NCI-H146 treated with DMSO at 0.1 percent for 48 hours (cell line): Measurements from ENCODE around the gene TMEM53.
"Not testable (repeated sequence)": the region's sequence is repeated elsewhere in the genome, so short reads cannot be mapped to it uniquely, and the experiment has no call there.

Experiments
- DNase-seq: peaks from one replicate; lab custom pipeline; 2025; ENCODE audit not compliant: unreplicated experiment; lab: John Stamatoyannopoulos, UW

The TMEM53 gene

GRCh38 chr1:44672961-44673674 lies 1.2 kb downstream of the TMEM53 start:
- DNase-seq: no peak

GRCh38 chr1:44672254-44672955 lies 1.9 kb downstream of the TMEM53 start:
- no peak for DNase-seq

- DNase-seq: no peak
Observed at GRCh38 chr1:44670751-44671640, 3.3 kb downstream of the TMEM53 start.

GRCh38 chr1:44666719-44667118 lies 7.6 kb downstream of the TMEM53 start:
- not testable (repeated sequence) for DNase-seq

- no peak for DNase-seq
Observed at GRCh38 chr1:44664730-44665370, 9.4 kb downstream of the TMEM53 start.

GRCh38 chr1:44663417-44663816 lies 10.9 kb downstream of the TMEM53 start:
- DNase-seq: no peak

GRCh38 chr1:44662683-44663030 lies 11.6 kb downstream of the TMEM53 start:
- DNase-seq: no peak

GRCh38 chr1:44661781-44662682 lies 12.2 kb downstream of the TMEM53 start:
- no peak for DNase-seq

- no peak for DNase-seq
Observed at GRCh38 chr1:44660176-44660575, 14.1 kb downstream of the TMEM53 start.

GRCh38 chr1:44659566-44659965 lies 14.7 kb downstream of the TMEM53 start:
- DNase-seq: no peak

GRCh38 chr1:44655609-44656008 lies 18.7 kb downstream of the TMEM53 start:
- no peak for DNase-seq

GRCh38 chr1:44654621-44655187 lies 19.6 kb downstream of the TMEM53 start:
- DNase-seq: no peak

GRCh38 chr1:44653107-44653964 lies 20.9 kb downstream of the TMEM53 start:
- DNase-seq: no peak

- DNase-seq: peak; percentile 11
Observed at GRCh38 chr1:44652445-44653106, 21.7 kb downstream of the TMEM53 start.

- DNase-seq: no peak
Observed at GRCh38 chr1:44651069-44651468, 23.2 kb downstream of the TMEM53 start.

- DNase-seq: peak; percentile 4
Observed at GRCh38 chr1:44650159-44650831, 24.0 kb downstream of the TMEM53 start.

- no peak for DNase-seq
Observed at GRCh38 chr1:44649788-44650158, 24.5 kb downstream of the TMEM53 start.
